Measurements from ENCODE around the gene KLC1.

The KLC1 gene

DNA sequence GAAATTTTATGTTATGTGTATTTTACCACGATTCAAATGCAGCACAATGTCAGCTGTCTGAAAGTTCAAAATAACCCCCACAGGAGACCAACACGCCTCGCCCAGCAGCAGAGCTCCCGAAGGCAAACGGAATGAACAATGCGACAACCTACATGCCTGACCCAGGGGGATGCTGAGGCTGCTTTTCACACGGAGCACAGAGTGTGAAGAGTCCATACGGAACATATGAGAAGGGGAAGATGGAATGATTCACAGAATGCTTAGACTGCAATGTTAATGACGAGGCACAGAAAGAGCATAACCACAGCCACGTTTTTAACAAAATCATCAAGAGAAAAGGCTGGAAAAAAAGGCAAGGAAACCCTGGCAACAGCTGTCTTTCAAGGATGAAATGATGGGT, 109.2 kb downstream of the KLC1 start:
- DNase-seq: no peak

DNA sequence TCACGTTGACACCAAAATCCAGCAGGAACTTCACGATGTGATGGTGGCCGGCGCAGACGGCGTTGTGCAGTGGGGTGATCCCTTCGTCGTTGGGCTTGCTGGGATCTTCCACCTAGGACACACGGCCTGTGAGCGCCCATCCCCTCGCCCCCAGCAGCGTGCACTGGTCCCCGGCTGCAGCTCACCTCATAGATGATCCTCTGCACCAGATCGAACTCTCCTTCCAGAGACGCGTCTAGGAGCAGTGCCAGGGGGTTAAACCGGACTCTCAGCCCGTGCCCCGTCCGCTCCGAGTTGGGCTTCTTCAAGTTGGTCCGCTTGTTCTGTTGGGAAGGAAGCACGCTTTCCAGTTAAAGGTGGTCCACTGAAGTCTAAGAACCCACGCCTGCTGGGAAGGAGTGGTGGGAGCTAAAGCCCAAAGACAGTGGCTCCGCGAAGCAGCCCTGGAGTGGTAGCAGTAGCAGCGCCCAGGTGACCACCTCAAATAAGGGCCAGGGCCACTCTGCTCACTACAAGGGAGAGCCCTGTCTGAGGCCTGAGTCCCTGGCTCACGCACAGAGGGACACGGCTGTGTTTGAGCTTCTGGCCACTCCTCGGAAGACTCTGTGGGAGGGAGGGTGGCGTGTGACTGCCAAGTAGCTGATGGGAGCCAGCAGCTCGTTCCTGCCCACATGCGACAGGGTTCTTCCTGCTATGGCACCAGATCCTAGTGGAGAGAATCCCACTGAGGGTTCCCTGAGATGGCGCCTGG, 109.9 kb downstream of the KLC1 start:
- DNase-seq: no peak

DNA sequence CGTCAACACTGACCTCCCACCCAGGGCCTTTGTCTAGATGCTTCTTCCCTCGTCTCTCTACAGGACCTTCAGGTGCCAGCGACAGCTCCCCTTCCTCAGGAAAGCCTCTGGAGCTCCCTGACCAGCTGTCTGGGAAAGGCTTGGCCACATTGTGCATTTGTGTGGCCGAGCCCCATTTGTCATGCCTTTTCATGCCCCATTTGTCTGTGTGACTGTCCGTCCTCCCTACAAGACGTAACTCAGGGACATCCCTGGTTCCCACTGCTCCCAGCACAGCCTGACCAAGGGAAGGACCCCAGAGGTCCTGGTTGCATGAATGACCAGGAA, 110.4 kb downstream of the KLC1 start:
- DNase-seq: no peak

DNA sequence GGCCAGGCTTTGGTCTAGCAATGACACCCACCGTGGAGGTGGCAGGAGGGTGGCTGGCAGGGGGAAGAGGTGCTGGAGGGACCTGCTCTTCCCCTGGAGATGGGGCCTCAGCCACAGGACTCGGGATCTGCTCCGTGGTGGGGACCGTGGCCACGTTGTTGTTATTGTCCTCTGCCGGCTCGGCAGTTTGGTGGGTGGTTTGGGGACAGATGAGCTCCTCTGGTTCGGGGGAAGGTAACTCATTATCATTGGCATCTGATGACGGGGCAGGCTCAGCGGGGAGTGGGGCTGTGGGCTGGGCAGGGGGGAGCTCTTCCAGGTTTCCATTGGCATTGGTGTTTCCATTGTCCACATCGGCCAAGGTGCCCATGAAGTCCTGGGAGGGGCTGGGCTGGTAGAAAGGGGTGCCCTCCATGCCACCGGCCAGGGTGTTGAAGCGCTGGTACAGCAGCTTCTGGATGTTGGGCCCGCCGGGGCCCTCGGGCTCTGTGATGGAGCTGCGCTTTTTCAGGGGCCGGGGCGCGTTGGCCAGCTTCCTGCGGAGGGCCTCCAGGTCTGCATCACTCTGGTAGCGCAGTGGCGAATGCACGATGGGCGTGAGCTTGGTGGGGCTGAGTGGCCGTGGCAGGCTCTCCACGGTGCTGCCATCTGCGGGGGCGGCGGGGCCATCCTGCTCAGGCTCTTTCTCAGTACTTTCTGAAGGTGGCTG, 110.9 kb downstream of the KLC1 start:
- no peak for DNase-seq

DNA sequence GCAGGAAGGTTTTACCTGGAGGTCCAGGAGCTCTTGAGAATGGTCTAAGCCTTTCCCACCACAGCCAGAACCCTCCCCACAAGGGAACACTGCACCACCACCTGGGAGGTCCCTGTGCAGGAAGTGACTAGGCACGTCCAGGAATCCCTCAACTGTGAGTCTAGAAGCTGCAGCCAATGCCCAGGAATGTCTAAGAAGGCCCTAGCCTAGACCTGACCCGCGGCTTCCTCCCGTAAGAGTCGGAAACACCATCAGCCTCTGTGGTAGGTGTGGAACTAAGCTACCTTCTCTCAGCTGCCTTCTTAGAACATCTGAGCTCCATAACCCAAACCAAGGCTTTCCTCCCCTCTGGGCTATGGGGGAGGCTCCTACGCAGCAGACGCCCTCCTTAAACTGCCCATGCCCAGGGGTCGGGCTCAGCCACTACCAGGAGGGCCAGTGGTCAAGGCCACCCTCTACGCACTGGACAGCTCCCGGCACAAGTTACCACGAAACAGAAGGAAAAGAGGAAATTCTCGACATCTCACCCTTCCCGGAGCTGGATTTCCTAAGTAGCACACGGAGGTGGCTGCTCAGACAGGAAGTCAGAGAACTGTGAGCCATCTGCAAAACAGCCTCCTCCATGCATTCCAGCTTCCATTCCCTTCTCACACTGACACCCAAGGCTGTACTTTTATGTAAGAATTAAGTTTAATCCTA, 112.1 kb downstream of the KLC1 start:
- DNase-seq: no peak

DNA sequence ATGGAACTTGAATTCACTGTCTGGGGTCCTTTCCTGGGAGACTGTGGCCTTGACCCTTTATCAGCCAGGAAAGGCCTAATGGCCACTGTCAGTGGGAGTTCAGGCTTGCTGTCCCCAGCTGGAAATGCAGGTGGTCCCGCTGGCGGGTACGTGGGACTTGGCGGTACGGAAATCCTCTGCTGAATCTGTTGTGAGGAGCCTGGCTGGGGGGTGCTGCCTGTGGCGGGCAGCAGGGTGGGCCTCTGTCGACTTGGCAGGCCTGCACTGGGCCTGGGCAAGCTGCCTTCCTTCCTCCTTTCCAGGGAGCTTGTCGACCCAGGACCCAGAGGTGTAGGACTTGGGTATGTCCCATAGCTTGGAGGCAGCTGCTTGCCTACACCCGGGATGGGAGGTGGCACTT, 112.9 kb downstream of the KLC1 start:
- DNase-seq: no peak

DNA sequence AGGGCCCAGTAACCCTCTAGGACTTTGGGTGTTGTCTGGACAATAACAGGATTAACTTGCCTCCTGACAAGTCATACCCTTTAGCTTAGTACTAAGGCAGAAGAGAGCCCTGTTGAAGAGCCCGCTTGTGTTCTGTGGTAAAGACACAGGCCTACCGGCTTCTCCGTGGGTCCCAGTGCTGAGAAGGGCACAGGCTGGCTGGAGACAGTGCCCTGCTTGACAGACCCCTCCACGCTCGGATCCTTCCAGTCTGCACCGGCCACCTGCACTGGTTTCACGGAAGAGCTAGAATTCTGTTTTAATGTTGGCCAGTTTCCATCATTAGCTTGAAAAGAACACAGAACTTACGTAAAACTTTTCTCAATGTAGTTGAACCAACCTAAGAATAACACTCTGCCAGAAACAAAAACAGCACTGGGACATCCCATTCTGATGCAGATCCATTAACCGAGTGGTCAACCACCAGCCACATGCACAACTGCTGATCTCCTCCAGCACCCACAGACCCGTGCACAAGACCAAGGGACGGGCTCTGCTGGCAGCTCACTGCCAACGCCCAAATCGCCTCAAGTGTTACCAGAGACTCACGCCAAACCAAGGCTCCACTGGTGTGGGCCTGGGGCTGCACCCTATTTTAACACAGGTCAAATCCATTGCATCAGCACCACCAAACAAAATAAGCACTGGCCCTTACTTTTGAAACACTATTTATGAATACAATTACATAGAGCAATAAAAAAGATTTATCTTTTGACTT, 113.7 kb downstream of the KLC1 start:
- DNase-seq: no peak

DNA sequence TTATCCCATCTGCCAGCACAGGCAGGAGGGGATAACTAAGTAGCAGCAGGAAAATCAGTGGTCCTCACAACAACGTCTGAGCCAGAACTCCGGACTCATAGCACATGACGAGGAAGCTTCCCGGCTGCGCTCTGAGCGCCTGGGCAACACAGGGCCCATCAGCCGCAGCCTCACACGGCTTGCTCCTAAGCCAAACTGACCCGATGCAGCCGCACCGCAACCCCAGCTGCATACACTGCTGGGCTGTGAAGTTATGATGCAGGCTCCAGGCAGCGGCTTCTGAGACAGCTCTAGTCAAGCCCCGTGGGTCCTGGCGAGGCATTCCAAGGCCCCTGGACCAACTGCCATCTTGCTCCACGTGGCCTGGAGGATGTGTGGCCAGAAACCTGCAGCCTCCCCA, 114.7 kb downstream of the KLC1 start:
- no peak for DNase-seq

DNA sequence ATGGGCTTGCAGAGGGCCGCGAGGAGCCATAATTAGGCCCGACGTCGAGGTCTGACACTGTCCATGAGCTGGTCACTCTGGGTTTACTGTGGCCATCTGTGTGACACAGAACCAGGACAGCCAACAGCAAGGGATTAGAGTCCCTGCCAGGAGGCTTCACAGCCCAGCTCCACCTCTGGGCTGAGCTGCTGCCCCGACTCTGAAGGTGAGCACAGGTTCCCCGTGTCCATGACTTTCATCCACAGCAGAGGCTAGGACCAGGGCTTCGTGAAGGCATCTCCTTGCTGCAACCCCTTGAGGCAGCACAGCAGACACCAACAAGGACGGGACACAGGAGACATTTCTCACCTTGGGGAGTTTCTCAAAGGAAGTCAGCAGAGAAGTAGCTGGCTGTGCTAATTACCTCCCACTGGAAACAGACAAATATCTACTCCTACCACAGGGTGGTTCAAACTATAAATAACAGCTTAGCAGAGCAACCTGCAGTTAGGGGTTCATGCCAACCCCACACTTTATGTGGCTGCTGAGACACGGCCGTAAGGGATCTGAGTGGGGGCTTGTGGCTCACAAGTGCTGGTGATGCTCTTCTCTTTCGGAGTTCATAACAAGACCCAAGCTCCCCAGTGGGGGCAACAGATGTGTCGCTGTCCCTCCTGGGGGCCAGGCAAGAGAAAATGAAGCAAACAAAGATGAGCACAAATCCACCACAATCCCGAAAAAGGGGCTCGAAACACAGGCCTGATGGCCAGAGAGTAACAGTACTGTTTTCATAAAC, 115.8 kb downstream of the KLC1 start:
- no peak for DNase-seq

DNA sequence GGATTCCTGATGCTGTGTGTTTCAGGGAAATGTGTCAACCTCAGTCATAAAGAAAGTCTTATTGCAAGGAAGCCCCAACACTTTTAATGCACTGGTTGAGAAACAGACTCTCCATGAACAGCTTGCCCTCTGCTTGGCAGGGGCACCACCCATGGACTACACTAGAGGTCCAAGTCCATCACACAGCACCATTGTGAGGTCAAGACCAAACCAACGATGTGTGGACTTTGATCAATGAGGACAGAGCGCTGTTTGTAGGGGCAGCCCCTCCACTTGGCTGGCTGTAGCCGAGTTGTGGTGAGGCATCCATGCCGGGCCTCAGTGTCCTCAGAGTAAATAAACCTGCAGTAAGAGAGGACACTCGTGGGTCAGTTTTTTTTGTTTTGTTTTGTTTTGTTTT, 116.4 kb downstream of the KLC1 start:
- DNase-seq: no peak

DNA sequence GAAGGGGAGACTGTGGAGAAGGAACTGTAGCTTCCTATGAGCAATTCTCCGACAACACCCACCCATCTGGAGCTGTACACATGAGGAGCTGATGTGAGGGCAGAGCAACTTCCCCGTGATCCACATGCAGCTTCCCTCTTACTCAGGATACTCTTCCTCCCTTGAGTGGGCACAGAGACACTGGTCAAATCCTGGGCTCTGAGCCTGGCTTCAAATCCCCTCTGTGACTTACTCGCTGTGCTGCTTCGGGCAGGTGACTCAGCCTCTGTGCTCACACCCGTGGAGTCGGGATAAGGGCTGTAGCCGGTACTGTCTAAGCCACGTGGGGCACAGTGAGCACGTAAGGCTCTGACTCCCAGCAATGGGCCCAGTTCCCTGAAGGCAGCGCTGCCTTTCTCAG, 117.7 kb downstream of the KLC1 start:
- no peak for DNase-seq

DNA sequence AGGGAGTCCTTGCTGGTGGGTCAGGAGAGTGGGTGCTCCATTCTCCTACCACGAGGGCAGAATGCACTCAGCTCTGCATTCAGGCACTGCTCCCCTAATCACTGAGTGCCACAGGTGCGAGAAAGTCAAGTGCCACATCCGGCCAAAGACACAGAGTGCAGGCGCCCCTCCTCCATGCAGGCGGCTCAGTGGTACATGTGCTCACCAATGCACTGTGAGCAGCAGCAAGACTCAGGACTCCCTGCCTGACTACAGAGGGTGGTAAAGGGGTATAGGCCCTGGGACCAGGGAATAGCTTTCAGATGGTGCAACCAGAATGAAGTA, 119.5 kb downstream of the KLC1 start:
- peak; percentile 28 for DNase-seq

DNA sequence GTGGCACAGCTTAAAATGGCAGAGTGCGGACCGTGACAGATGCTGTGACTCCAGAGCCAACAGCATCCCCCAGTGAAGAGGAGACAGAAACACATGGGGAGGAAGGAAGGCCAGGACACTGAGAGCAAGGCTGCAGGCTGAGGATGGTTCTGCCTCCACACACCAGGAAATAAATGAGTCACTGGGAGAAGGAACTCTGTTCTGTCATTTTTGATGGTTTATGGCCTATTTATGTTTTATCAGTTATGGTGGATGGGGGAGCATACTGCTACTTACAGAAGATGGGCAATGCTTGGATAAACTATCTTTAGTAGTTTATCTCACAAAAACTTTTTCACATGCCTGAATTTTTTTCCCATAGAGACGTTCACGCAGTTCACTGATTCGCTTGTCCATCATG, 120.4 kb downstream of the KLC1 start:
- no peak for DNase-seq

DNA sequence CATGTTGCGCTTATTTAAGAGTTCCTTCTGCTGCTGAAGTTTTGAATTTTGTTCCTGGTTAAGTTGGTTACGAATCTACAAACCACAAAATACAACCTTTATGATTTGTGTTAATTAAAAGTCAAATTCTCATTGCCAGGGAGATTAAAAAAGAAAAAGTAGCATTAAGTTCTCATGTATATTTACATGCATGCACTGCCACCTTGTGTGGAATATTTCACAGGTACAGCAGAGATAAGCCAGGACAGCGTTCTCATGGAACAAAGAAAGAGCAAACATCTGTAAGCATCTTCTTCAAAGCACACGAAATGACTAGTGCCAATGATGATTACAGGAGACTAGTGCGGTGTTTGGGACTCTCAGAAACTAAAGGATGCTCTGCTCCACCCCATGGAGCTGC, 120.8 kb downstream of the KLC1 start:
- no peak for DNase-seq
